HepG2 (cell line): Measurements from ENCODE around the gene TMEM117. TPM values are rescaled to one million over a fixed set of nuclear protein-coding genes. Genes with fewer than 3 reads are reported as not detected.

Experiments
- ATAC-seq: fragments of 200-7000 bp; cut with Tn5 transposase; 3 replicates; pipeline ENCODE4 v1.9.1; 2020; ENCODE audit warnings: mild to moderate bottlenecking, moderate library complexity
- BruUV-seq: library from RNA; stranded (reverse); fragments of 400-500 nt; replicated peaks from 2 replicates; lab custom pipeline; 2021; lab: Mats Ljungman, UMichigan
- CTCF ChIA-PET: fragments of 300-600 bp; formaldehyde crosslinking; extraction: SDS; loops from one replicate; lab custom pipeline; 2021; ENCODE audit warnings: low total read pairs, inconsistent platforms, low intra/inter-chr PET ratio; lab: Yijun Ruan, JAX
- POLR2A ChIA-PET: fragments of 350-600 bp; sonication (Branson Sonifier 250); formaldehyde crosslinking; loops from one replicate; lab custom pipeline; 2020; ENCODE audit warnings: antibody characterized with exemption, inconsistent platforms; lab: Yijun Ruan, JAX
- DNase-seq: peaks from one replicate; pipeline ENCODE4 v3.0.0-alpha.2; 2015; ENCODE audit warnings: low spot score
- FAIRE-seq: peaks from 3 replicates; lab custom pipeline; 2011; peaks lifted over from hg19 to GRCh38; lab: Jason Lieb, UNC
- H2AFZ ChIP-seq: one replicate; pipeline ENCODE4 v1.6.1; 2011; ENCODE audit warnings: low read length, inconsistent platforms
- H3K27ac ChIP-seq: fragments of 300-600 bp; 3 replicates; pipeline ENCODE4 v1.8.0; 2011; ENCODE audit warnings: mixed run types, mild to moderate bottlenecking, mixed read lengths, low read length, inconsistent platforms; ENCODE audit not compliant: insufficient read depth; ENCODE audit errors: extremely low read length
- H3K27me3 ChIP-seq, 2 experiments: fragments of 200-600 bp in 1 of 2; 2 replicates in 1 of 2; 3 replicates in 1 of 2; pipeline versions ENCODE4 v1.6.0 to v1.8.0; 2011; ENCODE audit warnings: low read length in 2 of 2, mild to moderate bottlenecking in 2 of 2, moderate library complexity in 2 of 2, inconsistent platforms in 1 of 2; ENCODE audit not compliant: insufficient read depth in 2 of 2, control insufficient read depth in 1 of 2
- H3K36me3 ChIP-seq, 2 experiments: fragments of 200-600 bp in 1 of 2; replicated peaks in 1 of 2; 2 replicates in 1 of 2; 3 replicates in 1 of 2; pipeline versions ENCODE4 v1.5.1 to v1.8.0; 2011; ENCODE audit warnings: low read length in 2 of 2, inconsistent platforms in 1 of 2; ENCODE audit not compliant: insufficient read depth in 2 of 2, control insufficient read depth in 1 of 2
- H3K4me1 ChIP-seq: 2 replicates; pipeline ENCODE4 v1.5.1; 2012; ENCODE audit warnings: low read length, inconsistent platforms; ENCODE audit not compliant: insufficient read depth
- H3K4me2 ChIP-seq: 2 replicates; pipeline ENCODE4 v1.6.0; 2011; ENCODE audit warnings: low read depth, low read length, inconsistent platforms
- H3K4me3 ChIP-seq, 3 experiments: fragments of 200-600 bp in 1 of 3; sonication (generic), shearing (Covaris generic) in 1 of 3; replicated peaks in 1 of 3; 2 replicates each; pipeline ENCODE4 v1.5.1; 2011 to 2016; ENCODE audit warnings: low read length in 3 of 3, inconsistent platforms in 2 of 3, low read depth in 2 of 3, mild to moderate bottlenecking in 2 of 3, control low read depth in 1 of 3, mixed read lengths in 1 of 3; ENCODE audit not compliant: insufficient read depth in 1 of 3
- H3K79me2 ChIP-seq: one replicate; pipeline ENCODE4 v1.6.1; 2011; ENCODE audit warnings: low read length, inconsistent platforms; ENCODE audit not compliant: insufficient read depth
- H3K9ac ChIP-seq: 2 replicates; pipeline ENCODE4 v1.6.0; 2011; ENCODE audit warnings: mild to moderate bottlenecking, low read depth, low read length, inconsistent platforms; ENCODE audit not compliant: insufficient read depth
- H3K9me3 ChIP-seq: 2 replicates; pipeline ENCODE4 v1.5.1; 2012; ENCODE audit warnings: mild to moderate bottlenecking, low read length
- H4K20me1 ChIP-seq: 2 replicates; pipeline ENCODE4 v1.6.0; 2011; ENCODE audit warnings: inconsistent platforms, mild to moderate bottlenecking, low read length, moderate library complexity; ENCODE audit not compliant: insufficient read depth
- ARID2 ChIP-seq: sonication (generic); formaldehyde crosslinking; IDR thresholded peaks from 2 replicates; pipeline ENCODE4 v1.8.1; 2022; ENCODE audit warnings: mild to moderate bottlenecking, missing genetic modification reagents, borderline replicate concordance
- ARNTL ChIP-seq: sonication (generic); formaldehyde crosslinking; IDR thresholded peaks from 2 replicates; pipeline ENCODE4 v1.4.0; 2020; ENCODE audit warnings: mild to moderate bottlenecking, missing genetic modification reagents
- CHD4 ChIP-seq: fragments of 200-600 bp; sonication (generic); IDR thresholded peaks from 2 replicates; pipeline ENCODE4 v1.7.0; 2017; ENCODE audit warnings: mild to moderate bottlenecking, low read length, borderline replicate concordance
- E2F1 ChIP-seq: sonication (generic); formaldehyde crosslinking; IDR thresholded peaks from 2 replicates; pipeline ENCODE4 v1.5.0; 2020; ENCODE audit warnings: missing genetic modification reagents
- GRHL1 ChIP-seq: sonication (generic); formaldehyde crosslinking; conservative IDR thresholded peaks from 2 replicates; pipeline ENCODE4 v1.8.0; 2022; ENCODE audit warnings: missing genetic modification reagents
- HMGA1 ChIP-seq: sonication (generic); formaldehyde crosslinking; conservative IDR thresholded peaks from 2 replicates; pipeline ENCODE4 v1.4.0; 2020; ENCODE audit warnings: missing genetic modification reagents
- KDM6A ChIP-seq: IDR thresholded peaks from 2 replicates; pipeline ENCODE4 v1.6.1; 2016; ENCODE audit warnings: low read depth
- MXD4 ChIP-seq: IDR thresholded peaks from 2 replicates; pipeline ENCODE4 v1.6.1; 2016; ENCODE audit warnings: mild to moderate bottlenecking, missing biosample characterization, missing genetic modification reagents
- ONECUT2 ChIP-seq: sonication (generic); formaldehyde crosslinking; IDR thresholded peaks from 2 replicates; pipeline ENCODE4 v1.4.0; 2020; ENCODE audit warnings: missing genetic modification reagents
- STAG1 ChIP-seq: sonication (generic); formaldehyde crosslinking; IDR thresholded peaks from 2 replicates; pipeline ENCODE4 v1.4.0; 2020; ENCODE audit warnings: missing genetic modification reagents
- TSC22D2 ChIP-seq: sonication (generic); formaldehyde crosslinking; IDR thresholded peaks from 2 replicates; pipeline ENCODE4 v1.5.1; 2020; ENCODE audit warnings: missing genetic modification reagents, mild to moderate bottlenecking, borderline replicate concordance
- ZBTB39 ChIP-seq: sonication (generic); formaldehyde crosslinking; IDR thresholded peaks from 2 replicates; pipeline ENCODE4 v1.5.0; 2020; ENCODE audit warnings: missing genetic modification reagents
- ZFP1 ChIP-seq: IDR thresholded peaks from 2 replicates; pipeline ENCODE4 v1.6.1; 2016
- ZMYM4 ChIP-seq: sonication (generic); formaldehyde crosslinking; IDR thresholded peaks from 2 replicates; pipeline ENCODE4 v1.8.1; 2023; ENCODE audit warnings: mild to moderate bottlenecking, missing genetic modification reagents
- ZNF180 ChIP-seq: sonication (generic); formaldehyde crosslinking; IDR thresholded peaks from 2 replicates; pipeline ENCODE4 v1.4.0; 2020; ENCODE audit warnings: low read depth, missing genetic modification reagents, borderline replicate concordance
- ZNF350 ChIP-seq: sonication (generic); formaldehyde crosslinking; IDR thresholded peaks from 2 replicates; pipeline ENCODE4 v1.4.0; 2020; ENCODE audit warnings: mild to moderate bottlenecking, low read depth, missing genetic modification reagents, borderline replicate concordance
- ZSCAN22 ChIP-seq: sonication (generic); formaldehyde crosslinking; IDR thresholded peaks from 2 replicates; pipeline ENCODE4 v1.4.0; 2020; ENCODE audit warnings: mild to moderate bottlenecking, missing genetic modification reagents
- WGBS: methylation state at CpG from one replicate; pipeline ENCODE4 v1.1.6; 2017; ENCODE audit warnings: low lambda C conversion rate; 5-methylcytosine and 5-hydroxymethylcytosine counted together
- in situ Hi-C: cut with HindIII; loops from 2 replicates; pipeline ENCODE4 v1.10.0; 2017; ENCODE audit warnings: low pct_unique_long_range_greater_than_20kb; ENCODE audit not compliant: extremely low pct_ligation_motif_present
- intact Hi-C: fragments of 100-400 bp; cut with micrococcal nuclease; formaldehyde crosslinking; loops from one replicate; pipeline ENCODE4 v1.10.0; 2022; ENCODE audit not compliant: unreplicated experiment
- polyA plus RNA-seq, 8 experiments: library from polyadenylated mRNA; depleted of rRNA in 3 of 8; stranded (reverse) in 7 of 8; unstranded in 1 of 8; fragments of >200 nt; fragmentation: Illumina TruSeq in 4 of 8; extraction: Trizol in 4 of 8; gene quantifications; 2 replicates each; pipeline versions ENCODE4 v1.2.1 to v1.2.3, GENCODE V29; 2011 to 2016; ENCODE audit warnings: low read depth in 4 of 8, missing spikeins in 1 of 8, mixed read lengths in 1 of 8; ENCODE audit not compliant: insufficient read depth in 1 of 8
- total RNA-seq, 5 experiments: library from RNA; depleted of rRNA; stranded (reverse); fragments of >200 nt; fragmentation: Illumina TruSeq; extraction: Trizol; gene quantifications; 2 replicates each; pipeline ENCODE4 v1.2.3, GENCODE V29; 2016; ENCODE audit warnings: low read depth in 1 of 5

Gene TMEM117
- total and polyA plus RNA-seq, 2 of the 13 experiments (the other 11 are each of a cell fraction or from before 2014, with no cell fraction given) = 2.8 to 8.5 TPM

- no peak for TF ChIP-seq ZBTB39 (CRISPR knock-in tag)
Measured at GRCh38 chr12:44034906-44035305, 199.0 kb downstream of the TMEM117 start (continued).

- ATAC-seq (no peak), FAIRE-seq (no peak), DNase-seq (no peak)
- Histone ChIP-seq H3K27ac (no peak overlapping the region), H3K4me1 (no peaks in the 10 kb centered on the region), H3K9ac (no peak overlapping the region), H3K4me2 (no peak overlapping the region), H3K27me3 (no peaks in the 10 kb centered on the region), H3K36me3 (no peaks in the 10 kb centered on the region), H2AFZ (no peak overlapping the region), H3K79me2 (no peaks in the 10 kb centered on the region), H3K4me3 (no peak overlapping the region), H3K9me3 (no peaks in the 10 kb centered on the region), H4K20me1 (no peaks in the 10 kb centered on the region)
- TF ChIP-seq KDM6A (CRISPR knock-in tag) (no peak), ZFP1 (CRISPR knock-in tag) (no peak), ARNTL (no peak), ZNF350 (CRISPR knock-in tag) (no peak), ZSCAN22 (CRISPR knock-in tag) (no peak), GRHL1 (CRISPR knock-in tag) (no peak), ARID2 (CRISPR knock-in tag) (no peak), MXD4 (CRISPR knock-in tag) (no peak), E2F1 (CRISPR knock-in tag) (no peak), STAG1 (CRISPR knock-in tag) (no peak), CHD4 (no peak), ZNF180 (CRISPR knock-in tag) (no peak), HMGA1 (no peak), TSC22D2 (CRISPR knock-in tag) (no peak), ONECUT2 (no peak), ZMYM4 (CRISPR knock-in tag) (no peak)
- POLR2A ChIA-PET = no interaction called here
- CTCF ChIA-PET = no interaction called here
- BruUV-seq = no TSS peak
- 97% methylated on average over 6 of the region's 7 CpGs for WGBS
- in situ Hi-C loops (no loop called here), intact Hi-C loops (no loop called here)
Measured at GRCh38 chr12:44036875-44037443, 201.1 kb downstream of the TMEM117 start.
